Hepatocyte (in vitro differentiated cells): Measurements from ENCODE around the gene LRRC49. TPM values are rescaled to one million over a fixed set of nuclear protein-coding genes. Genes with fewer than 3 reads are reported as not detected.
"Not testable (repeated sequence)": the region's sequence is repeated elsewhere in the genome, so short reads cannot be mapped to it uniquely, and the experiment has no call there.

ENCODE experiments used
- DNase-seq: peaks from one replicate; pipeline ENCODE4 v3.0.0-alpha.2; 2016; ENCODE audit warnings: low spot score
- H2AFZ ChIP-seq: fragments of 200-600 bp; sonication (generic); 2 replicates; pipeline ENCODE4 v1.6.0; 2016; ENCODE audit warnings: antibody characterized with exemption, mild to moderate bottlenecking
- H3K27ac ChIP-seq: fragments of 200-600 bp; sonication (generic); 2 replicates; pipeline ENCODE4 v1.5.1; 2016; ENCODE audit warnings: mild to moderate bottlenecking
- H3K27me3 ChIP-seq: fragments of 200-600 bp; sonication (generic); 2 replicates; pipeline ENCODE4 v1.6.1; 2016
- H3K36me3 ChIP-seq: fragments of 200-600 bp; sonication (generic); replicated peaks from 2 replicates; pipeline ENCODE4 v1.5.1; 2016; ENCODE audit warnings: low read depth; ENCODE audit not compliant: insufficient read depth
- H3K4me1 ChIP-seq: fragments of 200-600 bp; sonication (generic); 2 replicates; pipeline ENCODE4 v1.5.1; 2016; ENCODE audit warnings: mild to moderate bottlenecking, moderate library complexity; ENCODE audit not compliant: insufficient read depth
- H3K4me2 ChIP-seq: fragments of 200-600 bp; sonication (generic); 2 replicates; pipeline ENCODE4 v1.6.0; 2016
- H3K4me3 ChIP-seq: fragments of 200-600 bp; sonication (generic); 2 replicates; pipeline ENCODE4 v1.5.1; 2016; ENCODE audit warnings: mild to moderate bottlenecking
- H3K79me2 ChIP-seq: fragments of 200-600 bp; sonication (generic); 2 replicates; pipeline ENCODE4 v1.6.0; 2017; ENCODE audit warnings: mild to moderate bottlenecking
- H3K9me2 ChIP-seq: fragments of 200-600 bp; sonication (generic); replicated peaks from 2 replicates; pipeline ENCODE4 v1.6.0; 2017; ENCODE audit warnings: mild to moderate bottlenecking; ENCODE audit not compliant: insufficient read depth
- H3K9me3 ChIP-seq: fragments of 200-600 bp; sonication (generic); 2 replicates; pipeline ENCODE4 v1.5.1; 2016; ENCODE audit warnings: low read depth, mild to moderate bottlenecking
- H4K20me1 ChIP-seq: fragments of 200-600 bp; sonication (generic); 2 replicates; pipeline ENCODE4 v1.6.0; 2016; ENCODE audit warnings: mild to moderate bottlenecking; ENCODE audit not compliant: insufficient read depth, poor library complexity, severe bottlenecking
- EZH2 ChIP-seq: fragments of 200-600 bp; sonication (generic); IDR thresholded peaks from 2 replicates; pipeline ENCODE4 v1.6.1; 2016; ENCODE audit warnings: antibody characterized with exemption, mild to moderate bottlenecking, borderline replicate concordance
- EZH2phosphoT487 ChIP-seq: fragments of 200-600 bp; sonication (generic); IDR thresholded peaks from one replicate; pipeline ENCODE4 v1.6.1; 2018; ENCODE audit warnings: antibody characterized with exemption, mild to moderate bottlenecking, low read depth, moderate library complexity; ENCODE audit not compliant: unreplicated experiment, severe bottlenecking
- WGBS: methylation state at CpG from one replicate; pipeline ENCODE4 v1.1.6; 2016; ENCODE audit warnings: low lambda C conversion rate; ENCODE audit errors: missing lambda C conversion rate; 5-methylcytosine and 5-hydroxymethylcytosine counted together
- polyA plus RNA-seq: library from polyadenylated mRNA; unstranded; fragments of >200 nt; fragmentation: Nextera tagmentation; extraction: Ambion mirVana; gene quantifications from 2 replicates; pipeline ENCODE4 v1.2.1, GENCODE V29; 2016
- total RNA-seq: library from RNA; depleted of rRNA; stranded (reverse); fragments of >200 nt; gene quantifications from 2 replicates; pipeline ENCODE4 v1.2.3, GENCODE V29; 2014
- TF ChIP-seq, protein P1 (sequence below): fragments of 200-600 bp; sonication (generic); IDR thresholded peaks from 2 replicates; pipeline ENCODE4 v1.5.1; 2016; ENCODE audit warnings: antibody characterized with exemption, mild to moderate bottlenecking; ENCODE audit not compliant: poor library complexity

Gene LRRC49
- total and polyA plus RNA-seq, 2 experiments from 2014 or later = 1.4 to 11.6 TPM

DNA sequence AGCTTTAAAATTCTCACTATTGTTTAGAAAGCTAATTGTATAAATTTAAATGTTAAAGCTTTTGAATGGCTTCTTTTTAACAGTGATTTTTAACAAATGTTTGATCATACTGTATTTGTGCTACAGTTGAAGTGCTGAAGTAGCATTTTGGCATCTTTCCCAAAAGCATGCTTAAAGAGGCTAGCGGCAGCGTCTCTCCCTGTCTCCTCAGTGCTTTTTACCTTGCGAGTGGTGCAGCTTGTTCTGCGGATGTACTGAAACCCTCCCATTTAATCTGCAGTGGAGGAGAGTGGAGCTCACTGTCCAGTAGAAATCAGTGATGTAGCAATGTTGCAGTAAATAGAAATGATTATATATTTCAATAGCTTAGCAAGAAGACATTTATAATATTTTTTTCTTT is 43.7 kb downstream of the LRRC49 start:
- Histone ChIP-seq H3K36me3 (no peaks in the 10 kb centered on the region), H3K79me2 (no peaks in the 10 kb centered on the region), H4K20me1 (no peaks in the 10 kb centered on the region), H3K4me2 (no peak overlapping the region), H3K4me1 (no peaks in the 10 kb centered on the region), H3K27me3 (no peaks in the 10 kb centered on the region), H3K4me3 (no peak overlapping the region), H3K9me2 (no peaks in the 10 kb centered on the region), H3K9me3 (no peaks in the 10 kb centered on the region), H3K27ac (no peak overlapping the region), H2AFZ (no peak overlapping the region)
- DNase-seq = no peak
- TF ChIP-seq EZH2phosphoT487 (no peak), EZH2 (no peak)
- TF ChIP-seq, protein P1, sequence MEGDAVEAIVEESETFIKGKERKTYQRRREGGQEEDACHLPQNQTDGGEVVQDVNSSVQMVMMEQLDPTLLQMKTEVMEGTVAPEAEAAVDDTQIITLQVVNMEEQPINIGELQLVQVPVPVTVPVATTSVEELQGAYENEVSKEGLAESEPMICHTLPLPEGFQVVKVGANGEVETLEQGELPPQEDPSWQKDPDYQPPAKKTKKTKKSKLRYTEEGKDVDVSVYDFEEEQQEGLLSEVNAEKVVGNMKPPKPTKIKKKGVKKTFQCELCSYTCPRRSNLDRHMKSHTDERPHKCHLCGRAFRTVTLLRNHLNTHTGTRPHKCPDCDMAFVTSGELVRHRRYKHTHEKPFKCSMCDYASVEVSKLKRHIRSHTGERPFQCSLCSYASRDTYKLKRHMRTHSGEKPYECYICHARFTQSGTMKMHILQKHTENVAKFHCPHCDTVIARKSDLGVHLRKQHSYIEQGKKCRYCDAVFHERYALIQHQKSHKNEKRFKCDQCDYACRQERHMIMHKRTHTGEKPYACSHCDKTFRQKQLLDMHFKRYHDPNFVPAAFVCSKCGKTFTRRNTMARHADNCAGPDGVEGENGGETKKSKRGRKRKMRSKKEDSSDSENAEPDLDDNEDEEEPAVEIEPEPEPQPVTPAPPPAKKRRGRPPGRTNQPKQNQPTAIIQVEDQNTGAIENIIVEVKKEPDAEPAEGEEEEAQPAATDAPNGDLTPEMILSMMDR = no peak
- 62% methylated on average over 4 of the region's 4 CpGs for WGBS

DNA sequence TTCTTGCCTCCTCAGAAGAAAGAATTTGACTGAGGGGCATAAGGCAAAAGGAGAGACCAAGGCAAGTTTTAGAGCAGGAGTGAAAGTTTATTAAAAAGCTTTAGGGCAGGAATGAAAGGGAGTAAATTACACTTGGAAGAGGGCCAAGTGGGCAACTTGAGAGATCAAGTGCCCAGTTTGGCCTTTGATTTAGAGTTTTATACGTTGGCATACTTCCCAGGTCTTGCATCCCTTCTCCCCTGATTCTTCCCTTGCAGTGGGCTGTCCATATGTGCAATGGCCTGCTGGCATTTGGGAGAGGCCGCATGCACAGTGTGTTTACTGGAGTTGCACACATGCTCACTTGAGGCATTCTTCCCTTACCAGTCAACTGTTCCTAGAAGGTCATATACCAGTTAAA is 50.7 kb downstream of the LRRC49 start:
- H3K4me2 ChIP-seq, H3K27ac ChIP-seq, H3K36me3 ChIP-seq, H3K27me3 ChIP-seq, H3K9me2 ChIP-seq, H2AFZ ChIP-seq, H3K4me3 ChIP-seq, H3K9me3 ChIP-seq, H3K4me1 ChIP-seq, H3K79me2 ChIP-seq, H4K20me1 ChIP-seq, DNase-seq: not testable (repeated sequence)
- WGBS = 72% methylated on average over 2 of the region's 2 CpGs

DNA sequence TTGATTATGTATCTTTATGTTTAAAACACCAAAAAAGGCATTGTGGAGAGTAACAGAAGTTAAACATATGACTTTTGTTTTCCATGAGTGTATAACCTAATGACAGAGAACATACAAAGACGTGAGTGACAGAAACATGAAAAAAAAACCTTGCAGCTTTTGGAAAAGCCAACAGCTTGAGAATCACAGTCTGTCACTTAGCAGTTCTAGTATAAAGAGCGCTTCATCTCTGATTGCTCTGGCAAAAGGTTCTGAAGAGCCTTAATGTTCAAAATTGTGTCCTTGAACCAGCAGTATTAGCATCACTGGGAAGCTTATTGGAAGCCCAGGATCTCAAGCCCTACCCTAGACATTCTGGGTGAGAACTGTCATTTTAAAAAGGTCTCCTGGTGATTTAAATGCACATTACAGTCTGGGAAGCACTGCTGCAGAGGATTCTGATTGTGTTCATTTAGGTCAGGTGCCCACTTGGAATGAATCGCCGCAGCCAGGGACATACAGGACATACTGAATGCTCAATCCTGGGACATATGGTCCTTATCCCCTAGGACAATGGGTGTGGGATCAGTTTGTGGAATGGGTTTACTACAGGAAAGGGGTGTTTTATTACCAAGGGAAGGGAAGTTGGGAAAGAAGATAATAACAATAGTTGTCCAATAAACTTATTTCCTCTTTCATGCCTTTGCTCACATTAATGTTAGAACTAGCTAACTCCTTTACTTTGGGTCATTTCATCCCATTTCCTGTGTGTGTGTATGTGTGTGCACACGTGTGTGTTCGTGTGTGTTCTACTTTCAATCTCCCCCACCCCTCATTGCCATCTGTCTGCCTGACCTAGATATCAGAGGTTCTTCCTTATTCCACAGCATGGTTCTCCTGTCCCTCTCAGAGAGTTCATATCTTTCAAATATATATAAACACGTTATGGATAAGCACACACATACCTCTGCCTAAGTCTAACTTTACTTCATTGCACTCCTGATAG is 55.0 kb downstream of the LRRC49 start:
- Histone ChIP-seq H3K27ac (no peak overlapping the region), H4K20me1 (no peaks in the 10 kb centered on the region), H3K4me1 (no peaks in the 10 kb centered on the region), H3K79me2 (no peaks in the 10 kb centered on the region), H3K4me2 (no peak overlapping the region), H2AFZ (no peak overlapping the region), H3K27me3 (no peaks in the 10 kb centered on the region), H3K9me3 (peaks cover 8% of the 10 kb centered on the region), H3K36me3 (no peaks in the 10 kb centered on the region), H3K9me2 (no peaks in the 10 kb centered on the region), H3K4me3 (no peak overlapping the region)
- 85% methylated on average over 7 of the region's 7 CpGs for WGBS
- DNase-seq = no peak
- TF ChIP-seq EZH2phosphoT487 (no peak), EZH2 (no peak)
- TF ChIP-seq, protein P1 = no peak

DNA sequence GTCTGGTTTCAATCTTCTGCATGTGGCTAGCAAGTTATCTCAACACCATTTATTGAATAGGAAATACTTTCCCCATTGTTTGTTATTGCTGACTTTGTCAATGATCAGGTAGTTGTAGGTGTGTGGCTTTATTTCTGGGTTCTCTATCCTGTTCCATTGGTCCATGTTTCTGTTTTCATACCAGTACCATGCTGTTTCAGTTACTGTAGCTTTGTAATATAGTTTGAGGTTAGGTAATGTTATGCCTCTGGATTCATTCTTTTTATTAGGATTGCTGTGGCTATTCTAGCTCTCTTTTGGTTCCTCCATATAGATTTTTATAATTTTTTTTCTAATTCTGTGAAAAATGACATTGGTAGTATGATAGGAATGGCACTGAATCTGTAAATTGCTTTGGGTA is 58.3 kb downstream of the LRRC49 start:
- no peak overlapping the region for H3K4me2 ChIP-seq
- no peak overlapping the region for H3K27ac ChIP-seq
- no peak overlapping the region for H3K4me3 ChIP-seq
- H4K20me1 ChIP-seq = no peaks in the 10 kb centered on the region
- TF ChIP-seq EZH2phosphoT487 (no peak), EZH2 (no peak)
- TF ChIP-seq, protein P1 = no peak
- H3K79me2 ChIP-seq = no peaks in the 10 kb centered on the region
- no peaks in the 10 kb centered on the region for H3K4me1 ChIP-seq
- no peaks in the 10 kb centered on the region for H3K9me2 ChIP-seq
- H3K9me3 ChIP-seq = peaks cover 8% of the 10 kb centered on the region
- H3K27me3 ChIP-seq = no peaks in the 10 kb centered on the region
- no peak for DNase-seq
- no peak overlapping the region for H2AFZ ChIP-seq
- no peaks in the 10 kb centered on the region for H3K36me3 ChIP-seq
